GM21367 (cell line): ENCODE results near the gene PRKCE.

Experiments
- ATAC-seq: cut with Tn5 transposase; IDR thresholded peaks from one replicate; pipeline ENCODE4 v1.9.1; 2021; ENCODE audit not compliant: unreplicated experiment

Gene PRKCE

DNA sequence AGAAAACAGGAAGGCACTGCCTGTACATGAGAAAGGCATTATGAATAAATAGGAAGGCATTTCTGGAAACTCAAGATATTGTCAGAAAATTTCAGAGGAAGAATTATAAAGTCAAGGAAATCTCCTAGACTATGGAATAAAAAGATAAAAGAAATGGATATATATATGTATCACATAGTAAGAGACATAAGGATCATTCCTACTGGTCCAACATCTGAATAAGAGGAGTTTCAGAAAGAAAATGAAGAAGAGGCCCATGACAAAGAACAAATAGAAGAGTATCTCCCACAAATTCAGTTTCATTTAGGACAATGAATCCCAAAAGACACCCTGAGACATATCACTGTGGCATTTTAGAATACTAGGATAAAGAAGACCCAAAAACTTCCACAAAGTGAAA is 178.8 kb downstream of the PRKCE start:
- no peak for ATAC-seq

DNA sequence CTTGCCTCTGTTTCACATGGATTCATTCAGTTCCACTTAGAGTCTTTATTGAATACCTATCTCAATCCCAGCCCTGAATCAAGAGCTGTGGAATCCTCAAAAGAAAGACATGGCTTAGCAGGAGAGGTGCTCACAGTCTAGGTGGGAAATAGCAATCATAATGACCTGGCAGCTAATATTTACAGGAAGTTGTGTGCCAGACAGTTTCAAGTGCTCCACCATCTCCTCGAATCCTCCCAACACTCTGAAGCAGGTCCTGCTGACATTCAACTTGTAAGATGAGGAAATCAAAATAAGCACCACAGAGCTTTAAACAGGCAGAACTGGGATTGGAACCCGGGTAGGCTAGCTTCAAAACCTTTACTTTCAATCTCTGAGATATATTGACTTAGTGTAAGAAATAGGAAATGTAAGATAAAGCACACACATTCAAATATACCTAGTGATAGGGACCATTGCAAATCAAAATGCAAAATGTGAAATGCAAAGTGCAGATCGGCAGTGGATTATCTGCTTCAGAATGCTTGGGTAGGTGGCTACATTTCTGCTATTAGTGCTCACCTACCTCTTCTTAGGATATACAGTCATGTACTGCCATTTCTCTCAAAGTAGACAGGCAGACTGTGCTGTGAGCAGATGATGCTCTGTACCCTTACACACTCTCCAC is 182.0 kb downstream of the PRKCE start:
- peak; percentile 14 for ATAC-seq

DNA sequence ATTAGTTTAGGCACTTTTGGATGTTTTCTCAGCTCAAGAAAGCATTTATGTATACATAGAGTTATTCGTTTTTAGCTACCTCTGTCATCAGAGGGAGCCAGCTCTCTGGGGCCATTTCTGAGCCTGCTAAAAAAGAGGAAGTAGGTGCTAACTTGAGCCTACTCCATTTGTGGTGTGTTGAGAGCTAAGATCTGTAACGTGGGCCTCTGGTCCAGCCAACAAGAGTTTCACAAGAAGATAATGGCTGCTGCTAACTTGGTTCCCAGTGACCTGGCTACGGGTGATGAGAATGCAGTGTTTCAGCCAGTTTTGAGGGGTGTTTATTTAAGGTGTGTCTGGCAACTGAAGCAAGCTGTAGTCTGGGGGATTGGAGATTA is 182.5 kb downstream of the PRKCE start:
- ATAC-seq, result peak; percentile 81

DNA sequence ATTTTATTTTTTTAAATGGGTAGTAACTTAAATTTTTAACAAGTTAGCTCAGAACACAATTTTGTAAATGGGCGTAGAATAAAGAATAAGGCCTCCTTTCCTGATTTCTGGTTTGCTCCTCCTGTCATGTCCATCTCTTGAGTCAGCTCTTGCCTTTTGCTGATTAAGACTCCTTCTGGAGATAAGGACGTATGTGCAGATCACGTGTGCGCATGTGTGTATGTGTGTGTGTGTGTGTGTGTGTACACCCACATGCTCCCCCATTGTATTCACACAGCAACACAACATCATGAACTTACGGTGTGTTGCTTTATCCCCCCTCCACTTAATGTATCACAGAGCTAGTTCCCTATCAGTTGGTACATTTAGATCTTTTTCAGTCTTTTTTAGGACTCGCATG is 182.9 kb downstream of the PRKCE start:
- no peak for ATAC-seq

DNA sequence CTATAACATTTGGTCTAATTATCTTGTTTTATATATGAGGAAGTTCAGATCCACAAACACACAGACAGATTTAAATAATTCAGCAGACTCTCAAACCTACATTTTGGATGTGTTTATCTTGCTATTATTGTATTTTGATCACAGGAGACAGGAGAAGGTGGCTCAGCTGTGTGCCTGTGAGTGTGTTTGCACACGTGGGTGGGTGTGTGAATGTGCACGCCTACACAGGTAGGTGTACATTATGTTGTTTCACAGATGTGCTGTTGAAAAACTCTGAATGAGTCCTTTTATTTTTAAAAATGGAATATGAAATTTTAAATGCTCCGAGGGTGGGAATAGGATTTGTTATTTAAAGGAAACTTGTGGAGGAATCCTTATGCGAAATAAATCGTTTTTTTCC is 183.4 kb downstream of the PRKCE start:
- ATAC-seq, result no peak

DNA sequence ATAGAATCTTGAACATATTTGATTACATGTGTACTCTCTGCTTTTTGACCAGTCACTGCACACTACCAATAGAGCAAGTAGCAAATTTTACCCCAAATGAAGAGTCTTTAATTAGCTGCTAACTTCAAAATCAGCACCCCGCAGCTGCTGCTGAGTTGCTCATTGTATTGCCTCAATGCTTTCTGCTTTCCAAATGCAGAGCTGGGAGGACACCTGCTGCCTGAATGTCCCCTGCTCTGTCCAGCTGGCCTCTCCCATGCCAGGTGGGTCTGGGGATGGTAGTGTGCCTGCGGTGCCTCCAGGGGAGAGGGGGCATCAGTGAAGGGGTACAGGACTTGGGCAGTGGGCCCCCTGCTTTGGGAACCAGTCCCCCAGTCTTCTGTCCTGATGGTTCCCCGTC is 184.8 kb downstream of the PRKCE start:
- no peak for ATAC-seq

DNA sequence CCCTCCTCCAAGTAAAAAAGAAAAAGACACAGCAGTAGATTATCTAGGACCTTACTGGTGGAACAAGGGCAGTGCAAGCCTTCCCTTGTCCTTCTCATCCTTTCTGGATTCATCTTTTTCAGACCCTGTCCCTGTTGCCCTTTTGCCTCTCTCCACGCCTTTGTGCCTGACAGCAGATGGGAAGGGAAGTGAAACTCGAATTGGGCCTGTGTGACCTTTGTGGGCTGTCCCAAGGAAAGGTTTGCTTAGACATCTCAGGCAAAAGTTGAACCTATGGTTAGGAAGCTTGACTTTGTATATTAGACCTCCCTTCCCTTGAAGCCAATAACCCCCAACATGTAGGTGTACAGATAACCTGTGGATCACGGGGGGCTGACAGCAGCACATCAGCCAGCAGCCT is 185.3 kb downstream of the PRKCE start:
- no peak for ATAC-seq

DNA sequence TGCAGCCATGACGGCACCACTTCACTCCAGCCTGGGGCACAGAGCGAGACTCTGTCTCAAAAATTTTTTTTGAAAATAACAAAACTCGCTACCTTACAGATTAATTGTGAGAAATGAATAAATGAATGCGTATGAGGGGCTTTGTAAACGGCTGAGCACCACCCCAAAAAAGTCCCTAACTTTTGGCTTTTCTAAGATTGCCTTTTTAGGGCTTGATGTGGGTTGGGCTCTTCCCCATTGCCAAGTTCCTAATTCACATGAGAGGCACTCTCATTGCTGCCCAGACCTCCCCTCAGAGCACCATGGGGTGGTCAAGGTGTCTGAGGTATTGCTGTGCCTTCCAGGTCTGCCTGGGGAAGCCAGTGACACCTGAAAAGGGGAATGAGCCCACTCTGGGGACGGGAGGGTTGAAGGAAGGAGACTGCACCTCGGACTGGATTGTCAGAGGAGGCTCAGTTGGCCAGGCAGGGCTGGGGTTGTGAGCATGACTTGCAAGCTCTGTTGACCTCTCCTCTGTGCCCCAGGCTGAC is 186.4 kb downstream of the PRKCE start:
- no peak for ATAC-seq

DNA sequence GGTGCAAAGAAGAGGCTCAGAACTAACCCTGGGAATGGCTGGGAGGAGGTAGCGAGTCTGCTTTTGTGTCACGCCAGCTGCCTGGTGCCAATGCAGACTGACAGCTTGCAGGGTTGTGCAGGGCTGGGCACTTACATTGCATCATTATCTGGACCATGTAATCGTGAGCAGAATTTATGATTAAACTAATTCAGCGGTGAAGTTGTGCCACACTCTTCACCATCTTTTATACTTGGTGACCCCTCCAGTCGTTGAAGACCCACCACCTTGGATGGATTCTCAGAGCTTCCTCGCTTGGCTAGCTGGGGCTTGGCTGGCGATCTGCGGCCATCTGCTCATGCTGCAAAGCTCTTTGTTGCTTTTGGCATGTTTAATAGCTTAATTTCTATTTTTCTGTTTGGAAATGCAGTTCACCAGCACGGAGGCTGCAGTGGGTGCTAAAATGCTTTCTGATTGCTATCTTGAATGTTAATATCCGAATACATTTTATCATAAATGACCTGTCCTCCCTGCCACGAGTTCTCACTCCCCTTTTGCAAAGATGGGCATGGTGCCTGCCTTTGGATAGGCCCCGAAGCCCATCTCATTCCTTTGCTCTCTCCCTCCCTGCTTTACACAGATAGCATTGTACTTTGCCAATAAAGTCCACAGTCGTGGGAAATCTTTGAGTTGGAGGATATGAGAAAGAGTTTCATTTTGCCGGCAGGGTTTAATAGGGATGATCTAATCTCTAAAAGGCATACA is 188.2 kb downstream of the PRKCE start:
- ATAC-seq, result no peak

DNA sequence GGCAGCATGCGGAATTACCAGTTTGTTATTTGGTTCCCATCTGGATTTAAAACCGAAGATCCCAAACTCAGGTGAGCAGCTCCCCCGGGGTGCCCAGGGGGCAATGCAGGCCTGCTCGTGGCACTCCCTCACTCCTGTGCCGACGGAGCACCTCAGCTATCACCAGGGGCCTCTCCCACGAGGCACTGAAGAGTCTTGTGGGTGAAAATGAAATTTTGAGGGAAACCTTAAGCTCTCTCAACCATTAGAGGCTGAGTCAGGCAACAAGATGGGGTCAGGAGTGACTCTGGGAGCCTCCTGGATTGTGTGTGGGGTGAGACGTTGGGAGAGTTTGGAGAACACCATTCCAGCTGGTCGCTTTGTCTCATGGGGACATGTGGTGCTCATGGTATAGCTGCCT is 189.0 kb downstream of the PRKCE start:
- no peak for ATAC-seq

DNA sequence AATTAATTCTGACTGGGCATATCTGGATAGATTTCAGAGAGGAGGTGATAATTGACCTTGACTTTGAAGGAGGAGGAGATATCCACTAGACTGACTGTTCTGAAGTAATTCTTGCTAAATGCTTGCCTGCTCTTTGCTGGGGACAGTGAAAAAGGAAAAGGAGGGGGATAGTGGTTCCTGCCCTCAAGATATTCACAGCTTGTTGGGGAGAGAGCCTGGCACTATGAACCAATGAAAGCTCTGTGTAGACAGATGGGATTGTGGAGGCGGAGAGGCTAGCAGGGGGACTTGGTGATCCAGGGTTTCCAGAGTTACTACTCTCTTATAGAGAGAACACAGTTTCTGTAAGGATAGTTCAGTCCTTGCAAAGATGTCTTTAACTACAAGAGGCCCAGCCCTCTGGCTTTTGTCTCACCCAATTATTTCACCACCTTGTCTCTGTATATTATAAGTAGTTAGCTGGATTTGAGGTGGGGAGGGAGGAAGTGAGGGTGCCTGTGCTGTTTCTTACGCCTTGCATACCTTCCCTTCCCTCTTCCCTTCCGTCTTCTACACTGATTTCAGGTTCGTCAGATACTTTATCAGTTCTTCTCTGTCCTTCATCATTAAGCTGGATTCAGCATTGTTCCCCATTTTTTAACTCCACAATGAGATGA is 190.4 kb downstream of the PRKCE start:
- ATAC-seq, result no peak

DNA sequence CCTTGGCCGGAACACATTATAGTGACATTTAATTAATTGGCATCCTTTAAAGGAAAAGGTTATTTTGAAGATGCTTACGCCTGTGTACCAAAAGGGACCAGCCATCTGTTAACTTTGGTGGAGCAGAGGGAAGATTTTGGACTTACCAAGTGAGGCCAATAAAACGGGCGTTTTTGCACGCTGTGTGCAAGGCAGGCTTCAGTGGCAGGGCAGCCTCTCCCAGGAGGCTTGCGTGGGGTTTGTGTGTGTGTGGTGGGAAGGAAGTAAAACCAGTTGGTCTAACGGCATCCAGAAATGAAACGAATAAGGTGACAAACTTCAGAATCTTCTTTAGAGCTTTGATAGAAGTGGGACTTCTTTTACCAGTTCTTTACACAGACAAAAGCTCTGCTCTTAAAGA is 191.7 kb downstream of the PRKCE start:
- peak; percentile 52 for ATAC-seq

DNA sequence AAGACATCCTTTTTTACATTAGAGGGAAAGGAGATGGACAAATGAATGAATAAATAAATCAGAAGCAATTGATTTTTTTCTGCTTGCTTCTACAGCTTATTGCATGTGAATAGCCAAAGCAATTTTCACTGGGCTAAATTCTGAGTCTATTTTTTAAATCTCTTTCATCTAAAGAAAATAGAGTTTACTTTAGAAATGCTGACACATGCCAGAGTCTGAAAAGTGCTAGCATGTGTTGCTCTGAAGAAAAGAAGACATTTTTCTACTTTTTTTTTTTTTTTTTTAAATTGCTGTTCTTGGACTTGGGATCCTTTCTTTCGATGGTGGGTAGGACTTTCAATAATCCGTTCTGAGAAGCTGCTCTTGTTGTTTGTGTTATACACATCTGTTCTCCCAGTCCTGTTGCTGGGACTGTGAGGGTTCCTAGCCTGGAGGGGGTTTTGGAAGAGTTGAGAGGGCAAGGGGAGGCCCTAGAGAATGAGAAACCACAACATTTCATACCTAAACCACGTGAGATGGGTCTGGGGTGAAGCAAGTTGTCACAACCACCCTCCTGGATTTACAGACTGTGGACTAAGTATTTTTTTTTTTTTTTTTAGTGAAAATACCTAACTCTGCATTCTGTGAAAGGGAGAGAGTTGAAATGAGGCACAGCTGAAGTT is 193.5 kb downstream of the PRKCE start:
- no peak for ATAC-seq

DNA sequence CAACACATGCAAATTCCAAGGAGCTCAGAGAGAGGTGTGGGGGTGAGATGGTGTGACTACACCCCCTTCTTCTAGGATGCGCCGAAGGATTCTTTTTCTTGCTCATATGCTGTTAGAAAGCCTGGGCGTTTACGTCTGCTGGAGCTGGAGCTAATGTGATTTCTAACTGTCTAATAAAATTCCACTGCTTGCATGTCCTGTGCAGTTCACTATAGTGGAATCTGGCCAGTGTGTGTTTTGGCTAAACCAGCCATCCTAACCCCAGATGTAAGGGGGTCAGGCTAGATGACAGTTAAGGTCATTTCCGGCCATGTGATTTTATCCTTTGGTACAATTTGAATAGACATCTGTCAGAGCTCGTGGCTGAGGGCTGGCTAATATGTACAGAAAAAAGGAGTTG is 194.1 kb downstream of the PRKCE start:
- no peak for ATAC-seq

DNA sequence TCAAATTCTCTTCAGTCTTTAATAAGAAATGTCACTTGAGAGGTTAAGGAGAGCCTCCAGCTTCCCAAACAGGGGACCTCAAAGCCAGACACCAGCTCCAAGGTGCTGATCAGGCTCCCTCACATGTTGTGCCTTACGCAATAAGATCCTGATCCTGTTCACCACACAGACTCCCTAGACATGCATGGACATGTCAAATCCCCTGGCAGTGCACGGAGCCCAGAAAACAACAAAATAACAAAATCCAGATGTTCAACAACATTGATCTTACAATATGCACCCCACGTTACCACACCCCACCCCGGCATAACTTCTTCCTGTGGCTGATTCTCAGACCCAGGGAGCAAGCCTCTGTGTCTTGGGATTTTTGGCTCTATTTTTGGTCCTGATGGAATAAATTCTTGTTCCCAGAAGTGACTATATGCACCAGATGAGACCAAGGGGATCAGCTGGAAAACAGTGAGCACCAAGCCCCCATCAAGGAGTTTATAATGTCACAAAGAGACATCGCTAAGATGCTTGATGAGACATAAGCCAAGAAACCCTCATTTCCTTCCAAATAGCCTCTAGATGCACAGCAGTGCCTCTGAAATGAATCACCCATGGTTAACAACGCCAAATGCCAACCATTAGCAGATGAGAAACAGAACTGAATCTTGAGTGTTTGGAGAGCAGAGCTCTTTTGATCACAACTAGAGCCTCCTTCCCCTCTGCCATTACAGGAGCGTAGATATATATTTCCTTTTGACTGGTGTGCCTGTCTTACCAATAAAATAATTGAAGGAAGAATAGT is 198.2 kb downstream of the PRKCE start:
- no peak for ATAC-seq

DNA sequence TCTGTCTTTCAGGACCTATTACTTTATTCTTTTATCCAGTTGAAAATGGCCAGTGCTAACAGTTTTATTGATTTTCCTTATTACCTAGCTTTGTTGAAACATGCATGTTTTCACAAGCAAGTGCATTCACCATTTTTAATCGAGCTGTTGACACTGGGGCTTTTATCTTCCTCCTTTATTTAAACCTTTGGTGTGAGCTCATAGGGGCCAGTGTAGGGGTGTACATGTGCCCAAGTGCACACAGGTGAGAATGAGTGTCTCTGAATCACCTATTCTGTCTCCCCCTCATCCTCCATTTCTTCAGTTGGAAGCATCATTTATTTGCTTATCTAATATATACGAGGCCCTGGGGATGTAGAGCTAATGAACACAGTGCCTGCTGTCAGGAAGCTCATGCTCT is 199.1 kb downstream of the PRKCE start:
- ATAC-seq, result no peak

DNA sequence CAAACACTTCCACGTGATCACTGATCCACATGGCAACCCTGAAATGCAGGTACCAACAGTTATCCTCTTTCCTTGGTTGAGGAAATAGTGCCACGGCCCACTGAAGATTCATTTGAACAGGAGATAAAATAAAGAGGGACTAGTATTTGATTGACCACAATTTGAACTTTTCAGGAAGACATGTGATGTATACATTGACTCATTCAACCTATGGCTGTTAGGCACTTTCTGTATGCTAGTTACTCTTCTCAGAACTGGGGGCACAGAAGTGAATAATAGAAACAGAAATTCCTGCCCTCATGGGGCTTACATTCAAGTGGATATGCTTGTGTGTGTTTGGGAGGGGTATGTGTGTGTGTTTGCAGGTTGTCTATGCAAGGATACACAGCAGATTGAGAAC is 199.6 kb downstream of the PRKCE start:
- no peak for ATAC-seq

DNA sequence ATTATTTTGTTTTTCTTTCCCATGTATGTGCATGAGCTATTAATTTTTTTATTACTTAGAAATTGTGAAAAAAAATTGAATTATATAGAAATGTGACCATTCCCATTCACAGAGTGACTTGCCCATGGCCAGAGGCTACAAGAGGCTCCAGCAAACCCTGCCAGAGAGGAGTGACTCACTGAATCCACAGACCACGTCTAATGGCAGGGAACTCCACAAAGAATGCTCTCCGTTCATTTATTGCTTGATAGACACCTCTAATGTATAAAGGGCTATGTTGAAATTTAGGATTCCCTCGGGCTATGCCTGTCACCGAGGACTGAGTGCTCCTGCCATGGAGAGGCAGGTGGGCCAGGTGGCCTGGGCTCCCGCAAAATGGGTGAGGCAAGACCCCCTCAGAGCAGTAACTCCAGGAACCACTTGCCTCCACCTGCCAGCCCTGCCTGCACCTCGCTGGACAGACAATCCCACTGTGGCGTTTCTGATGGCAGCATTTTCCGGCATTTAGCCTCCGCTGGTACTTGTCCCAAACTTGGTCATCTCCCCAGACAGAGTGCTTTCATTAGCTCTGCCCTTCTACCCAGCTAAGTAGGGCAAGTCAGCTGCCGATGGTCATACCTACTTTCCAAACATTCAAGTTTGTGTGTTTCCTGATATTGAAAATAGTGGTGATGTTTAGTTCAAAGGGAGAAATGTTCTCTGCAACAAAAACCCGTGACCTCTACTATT is 200.3 kb downstream of the PRKCE start:
- ATAC-seq, result no peak

DNA sequence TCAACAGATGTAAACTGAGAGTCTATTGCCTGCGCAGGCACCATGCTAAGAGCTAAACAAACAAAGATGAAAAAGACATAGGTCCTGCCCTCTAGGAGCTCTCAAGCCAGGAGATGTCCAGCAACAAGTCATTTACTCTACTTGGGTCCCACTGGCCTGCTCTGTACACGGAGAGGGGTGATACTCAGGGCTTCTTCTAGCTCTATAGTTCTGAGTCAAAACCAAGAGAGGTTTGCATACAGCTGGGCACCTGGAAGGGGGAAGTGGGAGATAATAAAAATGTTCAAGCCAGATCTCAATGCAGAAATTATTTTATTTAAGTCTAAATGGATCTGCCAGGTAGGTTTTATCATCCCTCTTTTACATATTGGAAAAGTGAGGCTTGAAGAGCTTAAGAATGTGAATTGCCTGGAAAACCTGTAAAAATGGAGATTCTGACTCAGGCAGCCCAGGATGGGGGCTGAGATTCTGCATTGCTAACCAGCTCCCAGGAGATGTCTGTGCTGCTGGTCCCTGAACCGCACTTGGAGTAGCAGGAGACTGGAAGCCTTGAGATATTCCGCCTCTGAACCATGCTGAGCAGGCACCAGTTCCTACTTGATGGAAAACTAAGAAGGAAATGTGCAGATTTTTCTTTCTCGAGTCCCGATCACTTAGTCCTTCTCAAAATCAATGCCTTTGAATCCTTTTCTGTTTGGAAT is 201.1 kb downstream of the PRKCE start:
- peak; percentile 76 for ATAC-seq

DNA sequence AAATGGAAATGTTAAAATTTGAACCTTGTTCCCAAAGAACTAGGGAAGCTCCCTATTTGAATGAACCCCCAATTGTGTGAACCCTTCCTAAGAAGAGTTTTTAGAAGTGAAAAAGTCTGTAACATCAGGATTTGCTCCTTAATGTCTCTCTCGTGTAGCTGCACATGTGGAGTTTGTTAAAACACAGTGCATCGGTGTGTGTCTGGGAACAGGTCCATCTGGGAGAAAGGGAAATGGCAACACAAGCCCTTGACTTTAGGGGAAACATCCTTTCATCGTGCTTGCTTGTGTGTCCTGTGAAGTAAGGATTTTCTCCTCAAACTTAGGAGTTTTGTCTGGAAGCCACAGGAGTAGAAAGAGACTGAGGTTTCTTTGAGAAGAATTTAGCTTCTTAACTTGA is 203.9 kb downstream of the PRKCE start:
- no peak for ATAC-seq
